ENCODE results near the gene MFAP2.

Gene MFAP2

GRCh38 chr1:17014671-17015567, 34.5 kb upstream of the MFAP2 start:
- H3K36me3 ChIP-seq (ENCODE audit: control insufficient read depth, insufficient read depth, low read length), result peaks cover 3% of the 10 kb centered on the region
- no peak overlapping the region for H3K4me3 ChIP-seq (ENCODE audit: low read length)
- H3K4me1 ChIP-seq (ENCODE audit: control insufficient read depth, insufficient read depth, low read length), result peaks cover 7% of the 10 kb centered on the region
- no peak overlapping the region for H3K9ac ChIP-seq (ENCODE audit: low read length)
- H3K27ac ChIP-seq (ENCODE audit: low read depth, low read length), result no peak overlapping the region
- H3K27me3 ChIP-seq (ENCODE audit: control insufficient read depth, insufficient read depth, low read length), result no peaks in the 10 kb centered on the region

GRCh38 chr1:17013491-17014320, 33.3 kb upstream of the MFAP2 start:
- peaks cover 7% of the 10 kb centered on the region for H3K4me1 ChIP-seq (ENCODE audit: control insufficient read depth, insufficient read depth, low read length)
- no peaks in the 10 kb centered on the region for H3K27me3 ChIP-seq (ENCODE audit: control insufficient read depth, insufficient read depth, low read length)
- no peak overlapping the region for H3K4me3 ChIP-seq (ENCODE audit: low read length)
- H3K36me3 ChIP-seq (ENCODE audit: control insufficient read depth, insufficient read depth, low read length), result no peaks in the 10 kb centered on the region
- H3K9ac ChIP-seq (ENCODE audit: low read length), result no peak overlapping the region
- H3K27ac ChIP-seq (ENCODE audit: low read depth, low read length), result no peak overlapping the region

DNA sequence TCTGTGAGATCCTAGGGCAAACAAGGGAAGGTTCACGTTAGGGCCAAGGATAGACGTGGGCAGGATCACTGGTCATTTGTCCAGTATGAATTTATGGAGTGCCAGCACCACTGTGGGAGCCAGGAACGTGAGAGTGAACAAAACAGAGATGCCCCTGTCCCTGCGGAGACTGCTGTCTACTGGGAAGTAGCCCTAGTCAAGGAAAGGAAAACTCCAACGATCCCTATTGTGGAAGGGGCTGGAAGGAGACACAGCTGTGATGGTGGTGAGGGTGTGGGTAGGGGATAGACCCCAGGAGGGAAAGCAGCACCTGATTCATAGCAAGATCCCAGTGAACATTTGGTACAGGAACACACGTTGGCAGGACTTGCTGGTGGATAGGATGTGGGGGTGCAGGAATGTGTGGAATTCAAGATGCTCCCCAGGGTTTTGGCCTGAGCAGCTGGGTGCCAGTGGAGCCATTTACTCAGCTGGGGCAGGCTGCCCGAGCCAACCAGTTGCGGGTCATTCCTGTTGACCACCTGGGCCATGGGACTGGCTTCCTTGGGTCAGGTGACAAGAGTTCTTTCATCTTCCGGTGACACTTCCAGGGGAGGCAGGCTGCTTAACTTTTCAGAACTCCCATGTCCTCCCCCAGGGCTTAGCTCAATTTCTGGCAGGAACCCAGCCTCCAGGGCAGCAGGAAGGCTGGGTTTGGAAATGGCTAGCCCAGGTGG, 32.5 kb upstream of the MFAP2 start:
- no peak overlapping the region for H3K4me3 ChIP-seq (ENCODE audit: low read length)
- H3K4me1 ChIP-seq (ENCODE audit: control insufficient read depth, insufficient read depth, low read length), result peaks cover 7% of the 10 kb centered on the region
- no peak overlapping the region for H3K9ac ChIP-seq (ENCODE audit: low read length)
- H3K27ac ChIP-seq (ENCODE audit: low read depth, low read length), result no peak overlapping the region
- no peaks in the 10 kb centered on the region for H3K27me3 ChIP-seq (ENCODE audit: control insufficient read depth, insufficient read depth, low read length)
- H3K36me3 ChIP-seq (ENCODE audit: control insufficient read depth, insufficient read depth, low read length), result no peaks in the 10 kb centered on the region

DNA sequence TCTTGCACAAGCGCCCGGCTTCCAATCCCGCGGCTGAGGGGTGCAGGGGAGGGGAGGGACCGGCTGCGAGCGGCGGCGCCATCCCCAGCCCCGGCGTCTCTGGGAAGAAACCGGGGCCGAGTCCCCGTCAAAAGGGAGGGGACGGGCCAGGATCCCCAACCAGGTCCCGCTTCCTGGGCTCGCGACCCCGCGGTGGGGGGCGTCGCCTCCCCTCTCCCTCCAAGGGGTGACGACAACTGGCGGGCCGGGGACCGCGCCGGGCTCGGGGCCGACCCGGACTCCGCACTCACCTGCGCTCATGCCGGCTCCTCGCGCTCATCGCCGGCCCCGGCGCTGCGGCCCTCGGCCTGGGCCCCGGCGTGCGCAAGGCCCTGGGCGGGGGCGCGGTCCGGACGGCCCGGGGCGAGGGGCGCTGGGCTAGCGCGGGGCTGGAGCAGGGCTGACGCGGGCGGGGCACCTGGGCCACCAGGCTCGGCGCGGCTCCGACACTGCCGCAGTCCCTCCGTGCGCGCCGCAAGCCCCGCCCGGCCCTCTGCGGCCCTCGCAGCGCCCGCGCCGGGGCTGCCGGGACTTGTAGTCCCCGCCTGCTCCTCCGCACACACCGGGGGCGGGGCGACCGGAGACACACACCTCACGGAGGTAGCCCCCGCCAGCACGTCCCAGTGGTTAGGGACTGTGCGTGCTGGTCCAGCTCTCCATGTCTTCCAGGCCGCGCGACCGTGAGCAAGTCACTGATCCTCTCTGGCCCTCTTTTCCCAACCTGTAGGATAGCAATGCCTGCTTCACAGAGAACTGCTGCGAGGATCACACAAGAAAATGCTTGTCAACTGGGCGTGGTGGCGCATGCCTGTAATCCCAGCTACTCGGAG, 31.3 kb upstream of the MFAP2 start, which contains the start of gene ATP13A2:
Gene ATP13A2, minus strand, starts transcription at position 490 of the 869 bp plus-strand sequence. Its CDS starts 190 bp downstream, at position 300.
- Histone ChIP-seq H3K27me3 (ENCODE audit: control insufficient read depth, insufficient read depth, low read length) (no peaks in the 10 kb centered on the region), H3K36me3 (ENCODE audit: control insufficient read depth, insufficient read depth, low read length) (no peaks in the 10 kb centered on the region), H3K27ac (ENCODE audit: low read depth, low read length) (no peak within 1 kb of the TSS), H3K4me1 (ENCODE audit: control insufficient read depth, insufficient read depth, low read length) (peaks cover 7% of the 10 kb centered on the region), H3K9ac (ENCODE audit: low read length) (peak within 1 kb of the TSS; percentile 38), H3K4me3 (ENCODE audit: low read length) (peak within 1 kb of the TSS; percentile 61)

GRCh38 chr1:17011092-17011438, 30.6 kb upstream of the MFAP2 start:
- Histone ChIP-seq H3K27ac (ENCODE audit: low read depth, low read length) (no peak overlapping the region), H3K4me1 (ENCODE audit: control insufficient read depth, insufficient read depth, low read length) (peaks cover 7% of the 10 kb centered on the region), H3K9ac (ENCODE audit: low read length) (no peak overlapping the region), H3K4me3 (ENCODE audit: low read length) (peak overlapping the region; percentile 61), H3K36me3 (ENCODE audit: control insufficient read depth, insufficient read depth, low read length) (no peaks in the 10 kb centered on the region), H3K27me3 (ENCODE audit: control insufficient read depth, insufficient read depth, low read length) (no peaks in the 10 kb centered on the region)

DNA sequence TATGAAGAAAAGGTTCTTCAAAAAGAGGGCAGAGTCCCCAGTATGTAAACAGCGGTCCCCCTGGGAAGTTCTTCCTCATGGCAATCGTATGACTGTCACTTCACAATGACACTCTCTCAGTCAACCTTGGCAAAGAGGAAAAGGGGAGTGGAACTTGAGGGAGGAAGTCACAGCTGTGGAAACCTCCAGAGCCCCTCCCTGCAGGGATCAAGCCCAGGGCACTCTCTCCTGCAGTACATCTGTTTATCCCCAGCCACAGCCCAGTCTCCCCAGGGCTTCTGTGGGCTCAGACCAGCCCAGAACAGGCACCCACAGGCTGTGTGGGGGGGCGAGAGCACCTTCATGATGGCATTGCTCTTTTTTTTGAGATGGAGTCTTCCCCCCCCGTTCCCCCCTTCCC, 29.3 kb upstream of the MFAP2 start:
- Histone ChIP-seq H3K4me3 (ENCODE audit: low read length) (no peak overlapping the region), H3K4me1 (ENCODE audit: control insufficient read depth, insufficient read depth, low read length) (peaks cover 7% of the 10 kb centered on the region), H3K27ac (ENCODE audit: low read depth, low read length) (no peak overlapping the region)

DNA sequence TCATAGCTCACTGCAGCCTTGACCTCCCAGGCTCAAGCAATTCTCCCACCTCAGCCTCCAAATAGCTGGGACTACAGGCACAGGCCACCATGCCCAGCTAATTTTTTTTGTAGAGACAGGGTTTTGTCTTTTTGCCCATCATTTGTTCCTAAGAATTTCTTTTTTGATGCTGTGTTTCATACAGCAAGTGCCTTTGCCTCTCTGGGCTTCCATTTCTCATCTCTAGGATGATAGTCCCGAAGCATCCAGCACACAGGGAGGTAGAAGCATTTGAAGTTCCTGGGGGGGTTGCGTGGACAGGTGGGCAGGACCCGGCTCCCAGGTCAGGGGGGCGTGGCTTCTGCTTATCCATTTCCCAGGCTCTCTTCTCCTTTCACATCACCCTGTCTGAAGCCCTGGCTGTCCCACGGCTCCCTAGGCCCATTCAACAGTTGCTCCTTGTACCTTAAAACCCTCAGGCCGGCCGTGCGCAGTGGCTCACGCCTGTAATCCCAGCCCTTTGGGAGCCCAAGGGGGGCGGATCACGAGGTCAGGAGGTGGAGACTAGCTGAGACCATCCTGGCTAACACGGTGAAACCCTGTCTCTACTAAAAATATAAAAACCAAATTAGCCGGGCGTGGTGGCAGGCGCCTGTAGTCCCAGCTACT, 27.9 kb upstream of the MFAP2 start:
- Histone ChIP-seq H3K4me1 (ENCODE audit: control insufficient read depth, insufficient read depth, low read length) (peaks cover 7% of the 10 kb centered on the region), H3K27ac (ENCODE audit: low read depth, low read length) (no peak overlapping the region), H3K36me3 (ENCODE audit: control insufficient read depth, insufficient read depth, low read length) (peaks cover 12% of the 10 kb centered on the region), H3K27me3 (ENCODE audit: control insufficient read depth, insufficient read depth, low read length) (no peaks in the 10 kb centered on the region), H3K4me3 (ENCODE audit: low read length) (no peak overlapping the region), H3K9ac (ENCODE audit: low read length) (no peak overlapping the region)

More for the DNA sequence above, 29.3 kb upstream of the MFAP2 start:
- Histone ChIP-seq H3K27me3 (ENCODE audit: control insufficient read depth, insufficient read depth, low read length) (no peaks in the 10 kb centered on the region), H3K36me3 (ENCODE audit: control insufficient read depth, insufficient read depth, low read length) (peaks cover 5% of the 10 kb centered on the region), H3K9ac (ENCODE audit: low read length) (no peak overlapping the region)

- Histone ChIP-seq H3K27ac (ENCODE audit: low read depth, low read length) (no peak overlapping the region), H3K4me3 (ENCODE audit: low read length) (no peak overlapping the region), H3K27me3 (ENCODE audit: control insufficient read depth, insufficient read depth, low read length) (no peaks in the 10 kb centered on the region), H3K9ac (ENCODE audit: low read length) (no peak overlapping the region), H3K36me3 (ENCODE audit: control insufficient read depth, insufficient read depth, low read length) (peaks cover 19% of the 10 kb centered on the region), H3K4me1 (ENCODE audit: control insufficient read depth, insufficient read depth, low read length) (peaks cover 7% of the 10 kb centered on the region)
These were observed 26.7 kb upstream of the MFAP2 start for GRCh38 chr1:17007121-17007520.

DNA sequence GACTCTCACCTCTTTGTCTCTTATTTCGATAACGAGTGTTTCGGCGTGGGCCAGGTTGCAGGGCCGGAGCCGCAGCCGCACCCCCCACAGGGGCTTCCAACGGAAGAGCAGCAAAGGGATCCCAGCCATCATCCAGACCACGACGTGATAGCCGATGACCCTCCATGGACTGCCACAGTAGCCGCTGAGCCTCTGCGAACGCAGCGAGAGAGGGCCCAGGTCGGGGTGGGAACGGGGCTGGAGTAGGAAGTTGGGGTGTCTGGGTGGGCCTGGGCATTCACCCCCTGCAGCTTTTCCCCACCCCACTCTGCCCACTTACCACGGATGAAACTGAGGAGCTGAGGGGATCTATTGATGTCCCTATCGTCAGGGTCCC, 24.9 kb upstream of the MFAP2 start:
- no peaks in the 10 kb centered on the region for H3K4me1 ChIP-seq (ENCODE audit: control insufficient read depth, insufficient read depth, low read length)
- H3K27ac ChIP-seq (ENCODE audit: low read depth, low read length), result no peak overlapping the region
- H3K4me3 ChIP-seq (ENCODE audit: low read length), result no peak overlapping the region
- peaks cover 19% of the 10 kb centered on the region for H3K36me3 ChIP-seq (ENCODE audit: control insufficient read depth, insufficient read depth, low read length)
- H3K9ac ChIP-seq (ENCODE audit: low read length), result no peak overlapping the region
- H3K27me3 ChIP-seq (ENCODE audit: control insufficient read depth, insufficient read depth, low read length), result no peaks in the 10 kb centered on the region

DNA sequence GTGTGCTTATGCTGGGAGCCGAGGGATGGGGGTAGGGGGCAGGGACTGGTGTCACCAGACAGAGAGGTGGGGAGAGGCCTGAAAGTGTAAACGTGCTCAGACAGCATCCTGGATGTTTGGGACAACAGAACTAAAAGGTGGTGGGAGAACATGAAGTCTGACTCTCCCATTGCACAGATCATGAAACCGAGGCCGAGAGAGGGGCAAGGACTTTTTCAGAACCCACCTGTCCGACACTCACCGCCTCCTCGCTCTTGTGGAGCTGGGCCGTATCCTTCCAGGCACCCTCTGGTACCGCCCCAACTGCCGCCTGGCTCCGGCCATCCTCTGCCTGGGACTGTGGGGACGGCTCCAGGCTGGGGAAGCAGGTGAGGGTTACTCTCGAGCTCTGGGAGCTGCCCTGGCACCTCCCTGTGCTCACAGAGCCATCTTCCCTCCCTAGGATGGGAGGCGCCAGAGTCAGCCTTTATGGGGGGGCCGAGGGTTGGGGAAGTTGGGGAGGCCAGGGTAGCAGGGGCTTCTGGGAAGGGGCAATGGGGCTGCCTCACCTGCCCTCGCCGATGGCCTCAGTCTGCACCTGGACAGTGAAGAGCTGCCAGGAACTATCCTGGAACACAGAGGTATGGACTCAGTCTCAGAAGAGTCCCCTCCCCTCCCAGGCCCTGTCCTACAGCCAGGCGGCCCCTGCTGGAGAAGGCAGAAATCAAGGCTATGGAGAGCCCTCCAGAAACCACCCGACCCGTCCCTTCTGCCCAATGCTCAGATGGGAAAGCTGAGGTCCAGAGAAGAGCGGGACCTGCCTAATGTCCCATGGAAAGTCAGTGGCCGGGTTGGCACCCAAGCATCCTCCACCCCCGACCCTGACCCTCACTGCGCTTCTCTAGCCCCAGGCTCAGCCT, 24.3 kb upstream of the MFAP2 start:
- H3K9ac ChIP-seq (ENCODE audit: low read length), result no peak overlapping the region
- H3K4me3 ChIP-seq (ENCODE audit: low read length), result no peak overlapping the region
- no peaks in the 10 kb centered on the region for H3K27me3 ChIP-seq (ENCODE audit: control insufficient read depth, insufficient read depth, low read length)
- no peaks in the 10 kb centered on the region for H3K4me1 ChIP-seq (ENCODE audit: control insufficient read depth, insufficient read depth, low read length)
- peaks cover 19% of the 10 kb centered on the region for H3K36me3 ChIP-seq (ENCODE audit: control insufficient read depth, insufficient read depth, low read length)
- no peak overlapping the region for H3K27ac ChIP-seq (ENCODE audit: low read depth, low read length)
